Measurements from ENCODE around the gene SLC17A7.

The SLC17A7 gene

GRCh38 chr19:49408816-49409440 lies 32.4 kb downstream of the SLC17A7 start:
- no peak for DNase-seq (ENCODE audit: low spot score)

- no peak for DNase-seq (ENCODE audit: low spot score)
Observed at GRCh38 chr19:49407482-49408015, 33.8 kb downstream of the SLC17A7 start.

GRCh38 chr19:49407079-49407478 lies 34.2 kb downstream of the SLC17A7 start:
- no peak for DNase-seq (ENCODE audit: low spot score)

- DNase-seq (ENCODE audit: low spot score), result no peak
Observed at GRCh38 chr19:49403404-49404187, 37.7 kb downstream of the SLC17A7 start.

GRCh38 chr19:49400029-49400428 lies 41.3 kb downstream of the SLC17A7 start:
- DNase-seq (ENCODE audit: low spot score), result no peak

GRCh38 chr19:49398931-49399330 lies 42.4 kb downstream of the SLC17A7 start:
- DNase-seq (ENCODE audit: low spot score), result no peak

GRCh38 chr19:49398001-49398615 lies 43.2 kb downstream of the SLC17A7 start:
- no peak for DNase-seq (ENCODE audit: low spot score)

- no peak for DNase-seq (ENCODE audit: low spot score)
Observed at GRCh38 chr19:49396738-49397505, 44.4 kb downstream of the SLC17A7 start.

GRCh38 chr19:49395581-49396407 lies 45.5 kb downstream of the SLC17A7 start:
- DNase-seq (ENCODE audit: low spot score), result no peak

- DNase-seq (ENCODE audit: low spot score), result no peak
Observed at GRCh38 chr19:49393881-49394280, 47.4 kb downstream of the SLC17A7 start.

GRCh38 chr19:49391581-49392399 lies 49.5 kb downstream of the SLC17A7 start:
- DNase-seq (ENCODE audit: low spot score), result peak; percentile 68

GRCh38 chr19:49390929-49391359 lies 50.4 kb downstream of the SLC17A7 start:
- peak; percentile 20 for DNase-seq (ENCODE audit: low spot score)

GRCh38 chr19:49390131-49390928 lies 51.0 kb downstream of the SLC17A7 start:
- DNase-seq (ENCODE audit: low spot score), result no peak

GRCh38 chr19:49389406-49389805 lies 51.9 kb downstream of the SLC17A7 start:
- DNase-seq (ENCODE audit: low spot score), result no peak

GRCh38 chr19:49387936-49388372 lies 53.4 kb downstream of the SLC17A7 start, which contains the start of gene KASH5:
Gene KASH5 (plus strand): TSS chr19:49388249. CDS start chr19:49390884, 2,635 bp downstream.
- peak; percentile 70 for DNase-seq (ENCODE audit: low spot score)

GRCh38 chr19:49383599-49383998 lies 57.7 kb downstream of the SLC17A7 start:
- DNase-seq (ENCODE audit: low spot score), result no peak

- DNase-seq (ENCODE audit: low spot score), result no peak
Observed at GRCh38 chr19:49382639-49383038, 58.7 kb downstream of the SLC17A7 start.

GRCh38 chr19:49380391-49380790 lies 60.9 kb downstream of the SLC17A7 start:
- DNase-seq (ENCODE audit: low spot score), result no peak
